Ovary (tissue), 3 donors: ENCODE measurements around the gene LRRC23.

Experiments
- EP300 ChIP-seq: sonication (generic); formaldehyde crosslinking; IDR thresholded peaks from one replicate; pipeline ENCODE4 v1.6.1; 2017; ENCODE audit warnings: antibody characterized with exemption
- POLR2A ChIP-seq: fragments of 450-650 bp; IDR thresholded peaks from one replicate; pipeline ENCODE4 v1.6.1; 2017; ENCODE audit warnings: antibody characterized with exemption, mild to moderate bottlenecking, moderate library complexity
- TF ChIP-seq, protein P1 (sequence below), 3 donors: fragments of 450-650 bp in 2 of 3; fragments of 200-600 bp in 1 of 3; IDR thresholded peaks; one replicate each; pipeline versions ENCODE4 v1.5.1 to v1.8.0; 2016 to 2022; ENCODE audit warnings: antibody characterized with exemption in 3 of 3, mild to moderate bottlenecking in 1 of 3
- donor health status: DM: no; HTN: no; CAD: no.

DNA sequence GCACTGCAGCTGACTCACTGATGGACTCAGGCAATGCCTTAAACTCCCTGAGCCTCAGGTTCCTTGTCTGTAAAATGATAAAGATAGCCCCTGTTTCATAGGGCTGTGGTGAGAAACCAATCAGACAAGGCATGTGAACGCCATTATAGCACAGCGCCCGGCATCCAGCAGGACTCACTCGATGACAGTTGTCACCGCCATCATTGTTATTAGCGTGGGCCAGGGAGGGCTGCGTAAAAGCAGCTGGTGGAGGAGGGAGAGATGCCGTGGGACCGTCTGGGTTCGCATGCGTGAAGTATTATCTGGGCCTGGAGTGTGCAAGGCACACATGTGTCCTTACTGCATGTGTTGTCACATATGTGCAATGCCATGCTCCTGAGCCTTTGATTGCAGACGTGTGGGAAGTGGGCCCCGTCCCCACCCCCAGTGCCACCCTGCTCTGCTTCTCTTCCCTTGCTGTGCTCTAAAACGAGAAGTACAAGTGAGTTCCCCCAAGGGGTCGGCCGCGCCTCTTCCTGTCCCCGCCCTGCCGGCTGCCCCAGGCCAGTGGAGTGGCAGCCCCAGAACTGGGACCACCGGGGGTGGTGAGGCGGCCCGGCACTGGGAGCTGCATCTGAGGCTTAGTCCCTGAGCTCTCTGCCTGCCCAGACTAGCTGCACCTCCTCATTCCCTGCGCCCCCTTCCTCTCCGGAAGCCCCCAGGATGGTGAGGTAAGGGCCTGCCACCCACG lies 46.4 kb downstream of the LRRC23 start, which contains the start of gene PTPN6:
- TF ChIP-seq, protein P1, sequence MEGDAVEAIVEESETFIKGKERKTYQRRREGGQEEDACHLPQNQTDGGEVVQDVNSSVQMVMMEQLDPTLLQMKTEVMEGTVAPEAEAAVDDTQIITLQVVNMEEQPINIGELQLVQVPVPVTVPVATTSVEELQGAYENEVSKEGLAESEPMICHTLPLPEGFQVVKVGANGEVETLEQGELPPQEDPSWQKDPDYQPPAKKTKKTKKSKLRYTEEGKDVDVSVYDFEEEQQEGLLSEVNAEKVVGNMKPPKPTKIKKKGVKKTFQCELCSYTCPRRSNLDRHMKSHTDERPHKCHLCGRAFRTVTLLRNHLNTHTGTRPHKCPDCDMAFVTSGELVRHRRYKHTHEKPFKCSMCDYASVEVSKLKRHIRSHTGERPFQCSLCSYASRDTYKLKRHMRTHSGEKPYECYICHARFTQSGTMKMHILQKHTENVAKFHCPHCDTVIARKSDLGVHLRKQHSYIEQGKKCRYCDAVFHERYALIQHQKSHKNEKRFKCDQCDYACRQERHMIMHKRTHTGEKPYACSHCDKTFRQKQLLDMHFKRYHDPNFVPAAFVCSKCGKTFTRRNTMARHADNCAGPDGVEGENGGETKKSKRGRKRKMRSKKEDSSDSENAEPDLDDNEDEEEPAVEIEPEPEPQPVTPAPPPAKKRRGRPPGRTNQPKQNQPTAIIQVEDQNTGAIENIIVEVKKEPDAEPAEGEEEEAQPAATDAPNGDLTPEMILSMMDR (IDR thresholded peaks at IDR 0.05): no peak
- TF ChIP-seq POLR2A (no peak), EP300 (no peak)
